VCaP (cell line): ENCODE data around the gene ATP10A.

Experiments
- H3K27ac ChIP-seq: fragments of 450-650 bp; 2 replicates; pipeline ENCODE4 v1.5.1; 2017
- CTCF ChIP-seq: fragments of 450-650 bp; conservative IDR thresholded peaks from 2 replicates; pipeline ENCODE4 v1.5.1; 2017; ENCODE audit warnings: mild to moderate bottlenecking, moderate library complexity

Gene ATP10A

GRCh38 chr15:25693321-25694238 lies 169.5 kb downstream of the ATP10A start:
- peak; percentile 81 for TF ChIP-seq CTCF
- no peak overlapping the region for H3K27ac ChIP-seq

- TF ChIP-seq CTCF: peak; percentile 17; the same call in 1 of the 2 replicates
- H3K27ac ChIP-seq: no peak overlapping the region
Observed at GRCh38 chr15:25691544-25692430, 171.3 kb downstream of the ATP10A start.

GRCh38 chr15:25690673-25691543 lies 172.2 kb downstream of the ATP10A start:
- H3K27ac ChIP-seq: no peak overlapping the region
- no peak for TF ChIP-seq CTCF

- TF ChIP-seq CTCF: no peak
- no peak overlapping the region for H3K27ac ChIP-seq
Observed at GRCh38 chr15:25689592-25689991, 173.5 kb downstream of the ATP10A start.

- no peak for TF ChIP-seq CTCF
- H3K27ac ChIP-seq: no peak overlapping the region
Observed at GRCh38 chr15:25688166-25688565, 175.0 kb downstream of the ATP10A start.

- H3K27ac ChIP-seq: no peak overlapping the region
- no peak for TF ChIP-seq CTCF
Observed at GRCh38 chr15:25687689-25688088, 175.4 kb downstream of the ATP10A start.
